Measurements from ENCODE around the gene MDFI.
A peak's percentile ranks its signal among the peaks of the same experiment; 100 is the strongest.

The MDFI gene

GRCh38 chr6:41690541-41691330, 52.5 kb downstream of the MDFI start:
- DNase-seq: no peak

- DNase-seq: no peak
These were observed 53.3 kb downstream of the MDFI start for GRCh38 chr6:41691426-41692079.

- DNase-seq: no peak
These were observed 53.9 kb downstream of the MDFI start for GRCh38 chr6:41692080-41692675.

- no peak for DNase-seq
These were observed 54.5 kb downstream of the MDFI start for GRCh38 chr6:41692730-41693129.

- no peak for DNase-seq
These were observed 55.3 kb downstream of the MDFI start for GRCh38 chr6:41693281-41694240.

- peak in 1 of 2 donors; percentile 61 for DNase-seq
These were observed 56.7 kb downstream of the MDFI start for GRCh38 chr6:41694815-41695526.

GRCh38 chr6:41695825-41696224, 57.6 kb downstream of the MDFI start:
- no peak for DNase-seq

- no peak for DNase-seq
These were observed 58.5 kb downstream of the MDFI start for GRCh38 chr6:41696788-41697187.

GRCh38 chr6:41697861-41698781, 59.9 kb downstream of the MDFI start:
- no peak for DNase-seq

- DNase-seq: no peak
These were observed 60.8 kb downstream of the MDFI start for GRCh38 chr6:41699063-41699462.

- no peak for DNase-seq
These were observed 62.4 kb downstream of the MDFI start for GRCh38 chr6:41700463-41701347.

GRCh38 chr6:41702089-41702745, 63.9 kb downstream of the MDFI start:
- DNase-seq: no peak

GRCh38 chr6:41702771-41703494, 64.7 kb downstream of the MDFI start:
- no peak for DNase-seq

Data from inflammatory macrophage treated with lipopolysaccharide for 1 hour (primary cell).